Skin of body (tissue), 2 donors: ENCODE data around the gene CIT. TPM values are rescaled to one million over a fixed set of nuclear protein-coding genes. Genes with fewer than 3 reads are reported as not detected.
A peak's percentile ranks its signal among the peaks of the same experiment; 100 is the strongest.
"Not testable (repeated sequence)": the region's sequence is repeated elsewhere in the genome, so short reads cannot be mapped to it uniquely, and the experiment has no call there.

Source experiments
- DNase-seq: peaks from one replicate; lab custom pipeline; 2025; lab: John Stamatoyannopoulos, UW
- total RNA-seq: library from RNA; depleted of rRNA; stranded (reverse); fragments of >200 nt; gene quantifications from one replicate; pipeline ENCODE4 v1.2.3, GENCODE V29; 2014

Gene CIT
- total RNA-seq, 1 donor from 2014 or later: 10.7 TPM

DNA sequence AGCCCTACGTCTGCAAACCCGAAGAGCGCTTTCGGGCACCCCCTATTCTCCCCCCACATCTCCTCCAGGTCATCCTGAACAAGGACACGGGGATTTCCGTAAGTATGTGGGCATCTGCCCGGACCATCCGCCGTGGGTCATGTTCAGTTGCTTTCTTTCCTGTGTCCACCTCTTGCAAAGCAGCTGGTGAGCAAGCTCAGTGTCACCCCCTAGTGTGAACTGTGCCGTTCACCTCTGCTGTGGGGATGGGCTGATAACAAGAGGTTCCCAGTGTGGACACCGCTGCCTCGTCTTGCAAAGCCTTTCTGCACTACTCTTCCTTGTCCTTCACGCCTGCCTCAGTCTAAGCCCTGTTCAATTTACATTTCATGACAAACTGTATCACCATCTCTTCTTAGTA lies 200.5 kb downstream of the CIT start:
- DNase-seq: no peak

DNA sequence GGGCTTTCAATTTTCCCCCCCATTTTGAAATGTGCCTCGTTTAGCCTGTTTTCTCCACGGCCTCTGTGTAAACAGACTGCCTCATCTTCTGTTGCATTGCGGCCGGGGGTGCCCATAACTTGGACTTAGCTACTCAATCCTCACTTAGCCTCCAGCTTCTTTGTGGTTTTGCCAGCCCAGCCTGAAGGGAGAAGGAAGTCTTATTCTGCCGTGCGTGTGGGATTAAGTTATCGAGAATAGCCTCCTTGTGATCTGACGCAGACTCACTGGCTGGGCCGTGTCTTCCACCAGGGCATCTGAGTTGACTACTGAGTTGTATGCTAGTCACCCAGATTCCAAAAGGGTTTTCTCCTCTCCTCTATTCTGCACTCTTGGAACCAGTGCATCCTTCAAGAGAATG lies 201.1 kb downstream of the CIT start:
- DNase-seq: no peak

DNA sequence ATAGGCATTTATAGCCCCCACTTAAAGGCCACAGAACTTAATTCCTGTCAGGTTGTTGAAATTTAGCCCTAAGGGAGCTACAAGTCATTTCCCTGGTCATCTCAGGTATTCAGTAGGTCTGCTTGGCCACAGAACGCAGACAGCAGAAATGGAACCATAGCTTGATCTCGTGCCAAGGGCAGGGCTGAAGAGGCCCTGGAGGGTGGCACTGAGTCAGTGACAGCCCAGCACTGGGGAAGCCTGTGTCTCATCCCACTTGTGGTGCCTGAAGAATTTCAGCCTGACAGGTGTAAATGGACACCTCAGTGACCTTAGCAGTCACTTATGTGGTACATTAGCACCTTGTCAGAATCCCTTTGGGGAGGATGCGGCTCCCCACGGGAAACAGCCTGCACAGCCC lies 202.6 kb downstream of the CIT start:
- DNase-seq: no peak

DNA sequence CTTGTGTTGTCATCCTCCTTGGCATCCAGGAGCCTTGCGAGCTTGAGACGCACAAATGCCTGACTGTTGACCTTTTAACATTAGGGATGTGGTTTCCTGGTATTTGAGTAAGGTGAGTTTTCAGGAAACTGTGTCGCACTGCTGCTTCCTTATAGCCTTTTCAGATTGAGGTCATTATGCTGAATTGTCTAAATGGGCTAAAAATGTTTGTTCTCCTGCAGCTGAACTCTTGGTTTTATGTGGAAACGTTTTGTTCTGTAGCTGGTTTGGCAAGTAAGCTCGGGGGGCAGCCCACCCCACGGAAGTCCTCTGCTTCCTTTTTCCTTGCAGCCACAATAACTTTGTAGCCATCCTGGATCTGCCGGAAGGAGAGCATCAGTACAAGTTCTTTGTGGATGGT lies 203.5 kb downstream of the CIT start:
- peak; percentile 36 for DNase-seq

DNA sequence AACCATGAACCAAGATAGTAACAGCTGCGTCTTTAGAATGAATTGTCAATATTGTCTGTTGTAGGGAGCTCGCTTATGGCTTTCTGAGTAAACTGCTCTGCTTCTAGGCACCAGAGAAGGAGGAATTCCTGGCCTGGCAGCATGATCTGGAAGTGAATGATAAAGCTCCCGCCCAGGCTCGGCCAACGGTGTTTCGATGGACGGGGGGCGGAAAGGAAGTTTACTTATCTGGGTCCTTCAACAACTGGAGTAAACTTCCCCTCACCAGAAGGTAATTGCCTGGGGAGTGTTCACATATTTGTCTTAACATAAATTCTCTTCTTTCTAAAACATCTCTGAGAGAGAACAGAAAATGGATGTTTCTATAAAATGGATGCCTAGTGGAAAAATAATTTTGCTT lies 204.9 kb downstream of the CIT start:
- DNase-seq: no peak

DNA sequence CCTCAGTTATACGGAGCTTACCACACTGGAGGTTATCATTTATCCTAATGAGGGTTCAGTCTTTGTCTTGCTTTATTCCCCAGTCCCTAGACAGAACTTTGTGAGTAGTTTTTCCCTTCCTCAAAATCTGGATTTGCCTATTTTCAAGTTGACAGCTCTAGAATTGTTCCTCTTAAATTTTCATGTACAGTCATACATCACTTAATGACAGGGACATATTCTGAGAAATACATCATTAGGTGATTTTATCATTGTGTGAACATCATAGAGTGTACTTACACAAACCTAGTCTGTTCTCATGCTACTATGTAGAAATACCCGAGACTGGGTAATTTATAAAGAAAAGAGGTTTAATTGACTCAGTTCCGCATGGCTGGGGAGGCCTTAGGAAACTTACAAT lies 206.1 kb downstream of the CIT start:
- no peak for DNase-seq

DNA sequence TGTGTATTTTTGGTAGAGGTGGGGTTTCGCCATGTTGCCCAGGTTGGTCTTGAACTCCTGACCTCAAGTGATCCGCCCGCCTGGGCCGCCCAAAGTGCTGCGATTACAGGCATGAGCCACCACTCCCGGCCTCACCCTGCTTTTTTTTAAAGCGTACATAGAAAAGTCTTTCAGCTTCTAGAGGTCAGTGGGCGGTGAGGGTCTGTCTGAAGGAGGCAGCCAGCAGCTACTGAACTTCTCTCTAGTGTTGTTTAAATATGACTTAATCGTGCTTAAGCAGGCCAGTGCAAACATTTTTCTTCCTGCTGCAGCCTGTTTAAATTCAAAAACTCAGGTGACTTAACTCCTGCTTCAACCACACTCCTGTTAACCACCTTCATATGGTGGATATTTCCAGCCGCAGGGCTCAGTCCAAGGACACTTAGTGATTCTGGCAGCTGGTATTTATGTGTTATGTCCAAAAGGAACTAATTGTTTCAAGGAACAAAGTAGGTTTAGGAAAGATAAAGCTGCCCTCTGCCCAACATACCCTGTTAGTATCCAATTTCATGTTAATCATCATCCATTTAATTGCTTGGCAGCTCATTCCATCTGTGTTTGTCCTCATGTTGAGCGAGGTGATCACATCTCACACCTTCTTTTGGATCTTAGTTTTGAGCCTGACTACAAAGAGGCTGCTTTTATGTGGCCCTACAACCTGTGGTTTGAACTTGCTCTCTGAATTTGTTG lies 207.2 kb downstream of the CIT start:
- no peak for DNase-seq

DNA sequence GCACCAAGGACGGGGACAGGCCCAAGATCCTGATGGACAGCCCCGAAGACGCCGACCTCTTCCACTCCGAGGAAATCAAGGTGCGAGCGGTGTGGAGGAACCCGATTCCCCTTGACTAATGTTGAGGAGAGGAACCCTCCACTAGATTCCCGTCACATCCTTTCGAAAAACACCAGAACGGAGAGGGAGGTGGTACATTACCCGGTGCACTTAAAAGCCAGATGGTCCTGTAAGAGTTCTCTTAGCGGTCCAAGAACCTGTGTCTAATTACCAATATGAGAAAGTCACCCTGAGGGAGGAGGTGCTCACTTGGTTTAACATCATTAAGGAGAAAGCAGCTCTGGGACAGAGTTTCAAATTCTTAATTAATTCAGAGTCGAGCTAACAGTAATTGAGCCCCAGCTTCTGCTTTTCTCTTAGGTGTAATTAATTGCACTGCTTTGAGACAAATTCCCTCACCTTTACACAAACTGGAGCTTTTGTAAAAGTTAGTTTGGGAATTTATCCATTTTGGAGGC lies 208.7 kb downstream of the CIT start:
- no peak for DNase-seq

DNA sequence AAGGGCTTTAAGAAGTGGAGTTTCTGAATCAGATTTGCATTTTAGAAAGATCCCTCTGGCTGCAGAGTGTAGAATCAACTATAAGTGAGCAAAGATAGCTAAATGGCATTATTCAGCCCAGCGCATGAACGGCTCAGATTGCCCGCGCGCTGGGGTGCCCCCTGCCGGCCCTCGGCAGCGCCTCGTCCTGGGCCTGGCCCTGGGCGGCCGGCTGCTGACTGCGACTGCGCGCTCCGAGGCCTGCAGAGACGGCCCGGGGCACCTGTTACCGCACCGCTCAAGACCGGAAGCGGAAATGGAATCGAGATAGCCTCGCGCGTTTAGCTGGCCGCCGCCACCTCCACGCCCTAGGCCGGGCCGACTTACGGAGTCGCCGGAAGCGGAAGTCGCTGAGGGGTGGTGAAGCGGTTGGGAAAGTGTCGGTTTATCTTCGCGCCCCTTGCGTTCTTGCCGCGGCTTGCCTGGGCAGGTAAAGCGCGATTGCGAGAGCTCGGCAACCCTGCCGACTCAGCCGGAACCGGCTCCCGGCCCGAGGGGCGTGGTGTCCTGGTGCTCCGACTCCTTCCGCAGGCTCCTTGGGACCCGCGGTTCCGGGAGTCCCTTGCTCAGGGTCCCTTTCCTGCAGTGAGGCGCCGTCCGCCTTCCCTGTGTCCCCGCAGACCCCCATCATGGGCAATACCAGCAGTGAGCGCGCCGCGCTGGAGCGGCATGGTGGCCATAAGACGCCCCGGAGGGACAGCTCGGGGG lies 209.4 kb downstream of the CIT start, which contains the start of gene PRKAB1:
Gene PRKAB1 (plus strand): TSS at position 557 of the 747 bp plus-strand sequence. CDS start 112 bp downstream, at position 669.
- peak; percentile 88 for DNase-seq

DNA sequence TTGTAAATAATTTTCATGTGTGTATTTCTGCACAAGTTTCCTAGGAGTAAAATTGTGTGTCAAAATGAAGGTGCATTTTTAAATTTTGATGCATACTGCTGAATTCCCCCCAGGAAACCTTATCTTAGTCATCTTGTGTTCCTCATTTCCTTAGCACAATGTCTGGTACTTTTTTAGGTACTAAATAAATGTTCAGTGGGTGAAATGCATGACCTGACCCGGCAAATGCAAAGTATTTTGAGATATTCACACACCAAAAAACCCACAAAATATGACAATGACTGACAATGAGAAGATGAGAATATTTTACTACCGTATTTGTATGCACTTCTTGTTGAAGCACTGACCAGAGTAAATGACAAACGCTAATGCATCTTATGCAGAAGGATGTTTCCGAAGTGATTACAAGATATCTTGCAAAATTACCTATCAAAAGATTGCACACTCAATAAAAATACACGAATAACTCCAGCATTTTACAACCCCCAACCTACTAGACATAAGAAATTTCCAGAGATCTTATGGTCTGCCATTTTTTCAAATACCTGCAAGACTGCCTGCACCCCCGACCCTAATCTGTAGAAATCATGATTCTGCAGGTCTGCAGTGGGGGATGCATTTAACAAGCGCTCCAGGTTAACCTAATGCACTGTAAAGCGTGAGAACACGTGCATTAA lies 210.1 kb downstream of the CIT start:
- DNase-seq: no peak

DNA sequence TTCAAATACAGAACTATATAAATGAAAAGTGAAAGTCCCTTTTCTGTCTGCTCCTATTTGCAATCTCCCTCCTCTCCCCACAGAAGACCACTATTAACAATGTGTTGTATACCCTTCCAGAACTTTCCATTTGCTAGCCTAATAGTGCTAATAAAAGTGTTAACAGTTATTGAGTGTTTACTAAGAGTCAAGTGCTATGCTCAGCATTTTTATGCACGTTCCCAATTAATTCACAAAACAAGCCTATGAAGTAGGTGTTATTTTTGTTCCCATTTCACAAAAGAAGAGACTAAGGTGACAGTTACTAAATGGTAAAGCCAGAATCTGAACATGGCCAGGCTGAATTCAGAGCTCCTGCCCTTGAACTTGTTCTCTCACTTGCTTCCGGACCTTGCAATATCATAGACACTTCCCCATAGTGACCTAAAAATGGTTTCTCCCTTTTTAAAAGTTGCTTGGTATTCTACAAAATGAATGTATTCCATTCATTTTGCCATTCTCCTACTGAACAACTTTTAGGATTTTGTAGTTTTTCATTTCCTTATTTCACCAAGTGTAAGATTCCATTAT lies 210.8 kb downstream of the CIT start:
- DNase-seq: no peak

DNA sequence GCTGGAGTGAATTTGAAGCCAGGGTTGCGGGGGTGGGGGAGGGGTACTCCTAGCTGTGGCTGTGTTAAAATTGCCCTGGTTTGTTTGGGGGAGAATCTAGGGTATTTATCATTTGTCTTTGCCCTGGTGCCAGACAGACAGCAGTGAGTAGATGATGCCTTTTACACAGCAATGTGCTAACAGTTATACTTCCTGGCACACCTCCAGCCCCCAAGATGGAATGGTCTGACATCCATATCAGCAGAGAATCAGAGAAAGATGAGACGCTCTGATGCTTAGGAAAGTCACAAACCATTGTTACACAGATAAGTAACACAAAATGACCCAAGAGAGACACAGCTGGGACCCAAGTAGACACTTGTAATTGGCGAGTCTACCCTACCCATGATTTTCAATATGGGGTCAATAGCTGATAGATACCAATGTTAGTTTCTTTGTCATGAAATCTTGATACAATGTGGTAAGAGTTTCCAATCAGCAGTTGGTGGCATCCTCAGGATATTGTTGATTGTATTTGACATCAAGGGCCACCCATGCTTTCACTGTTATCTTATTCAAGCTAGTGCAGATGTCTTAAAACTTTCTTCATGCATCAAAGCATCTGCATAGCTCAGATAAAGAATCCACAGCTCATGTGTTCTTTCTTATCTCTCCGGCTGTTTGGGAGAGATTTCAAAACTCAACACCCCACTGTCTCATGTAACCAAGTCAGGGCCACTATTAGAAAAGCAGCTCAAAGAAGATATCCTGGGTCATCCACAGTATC lies 211.8 kb downstream of the CIT start:
- DNase-seq: no peak

DNA sequence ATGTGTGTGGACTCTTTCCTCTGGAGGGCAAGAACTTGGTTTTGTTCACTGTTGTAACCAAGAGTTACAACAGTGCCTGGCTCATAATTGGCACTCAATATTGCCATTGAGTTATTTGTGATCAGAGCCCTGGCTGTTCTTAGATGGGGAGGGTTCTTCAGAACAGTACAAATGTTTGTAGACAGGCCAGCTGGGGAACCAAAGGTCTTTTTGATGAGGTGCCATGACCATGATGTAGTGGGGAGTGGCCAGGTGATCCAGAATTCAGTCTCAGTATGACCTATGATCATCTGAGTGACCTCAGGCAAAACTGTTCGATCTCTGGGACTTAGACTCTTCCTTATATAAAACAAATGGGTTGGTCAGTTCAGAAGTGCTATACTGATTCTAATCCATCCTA lies 212.5 kb downstream of the CIT start:
- DNase-seq: no peak

DNA sequence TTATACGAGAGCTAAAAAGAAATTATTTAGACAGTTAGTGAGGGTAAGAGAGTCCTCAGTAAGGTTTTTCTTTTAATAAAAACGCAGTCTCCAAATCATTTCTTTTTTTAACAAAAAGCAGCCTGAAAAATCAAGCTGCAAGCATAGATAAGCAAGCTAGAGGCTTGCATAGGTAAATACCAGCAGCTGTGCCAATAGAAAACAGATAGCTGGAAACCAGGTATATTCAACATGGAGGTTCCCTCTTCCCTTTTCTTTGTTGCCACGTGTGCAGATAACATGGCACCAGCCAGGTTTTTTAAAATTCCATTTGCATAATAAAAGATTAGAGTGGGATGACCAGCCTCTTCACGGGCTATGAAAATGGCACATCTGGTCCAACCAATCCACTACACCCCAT lies 215.2 kb downstream of the CIT start:
- DNase-seq: no peak

DNA sequence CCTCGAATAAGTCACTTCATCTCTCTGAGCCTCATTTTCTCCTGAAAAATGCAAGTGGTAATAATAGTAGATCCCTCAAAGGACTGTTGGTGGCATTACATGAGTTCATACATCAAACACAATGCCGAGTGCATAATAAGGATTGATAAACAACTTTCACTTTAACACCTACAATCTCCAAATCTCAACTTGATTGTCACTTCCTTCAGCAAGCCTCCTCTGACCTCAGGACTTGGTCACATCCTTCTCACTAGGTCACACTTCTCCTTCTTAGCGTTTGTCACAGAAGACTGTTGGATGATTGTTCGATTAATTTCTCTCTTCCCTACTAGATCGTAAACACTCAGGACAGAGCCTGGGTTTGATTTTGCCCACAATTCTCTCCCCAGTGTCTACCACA lies 217.0 kb downstream of the CIT start:
- no peak for DNase-seq

DNA sequence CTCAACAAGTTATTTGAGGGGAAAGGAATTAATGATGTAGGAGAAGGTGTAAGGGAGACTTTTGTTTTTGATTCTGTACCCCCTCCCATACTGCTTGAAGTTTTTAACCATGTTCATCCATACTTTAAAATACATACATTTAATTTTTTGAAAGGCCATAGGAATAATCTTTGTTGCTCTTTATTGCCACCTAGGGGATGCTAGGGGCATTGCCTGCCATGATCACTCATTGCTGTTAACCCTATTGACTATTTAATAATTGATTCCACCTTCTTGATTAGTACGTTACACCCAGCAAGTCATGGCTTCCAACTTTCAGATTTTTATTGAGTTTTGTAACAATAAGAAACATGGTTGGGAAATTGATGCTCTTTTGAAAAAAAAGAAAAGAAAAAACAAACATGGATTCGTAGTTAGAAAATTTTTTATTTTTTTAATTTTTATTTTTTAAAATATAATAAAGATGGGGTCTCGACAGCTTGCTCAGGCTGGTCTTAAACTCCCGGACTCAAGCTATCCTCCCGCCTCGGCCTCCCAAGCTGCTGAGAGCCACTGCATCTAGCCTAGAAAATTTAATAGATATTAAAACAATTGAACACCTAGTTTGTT lies 217.7 kb downstream of the CIT start:
- DNase-seq: no peak

DNA sequence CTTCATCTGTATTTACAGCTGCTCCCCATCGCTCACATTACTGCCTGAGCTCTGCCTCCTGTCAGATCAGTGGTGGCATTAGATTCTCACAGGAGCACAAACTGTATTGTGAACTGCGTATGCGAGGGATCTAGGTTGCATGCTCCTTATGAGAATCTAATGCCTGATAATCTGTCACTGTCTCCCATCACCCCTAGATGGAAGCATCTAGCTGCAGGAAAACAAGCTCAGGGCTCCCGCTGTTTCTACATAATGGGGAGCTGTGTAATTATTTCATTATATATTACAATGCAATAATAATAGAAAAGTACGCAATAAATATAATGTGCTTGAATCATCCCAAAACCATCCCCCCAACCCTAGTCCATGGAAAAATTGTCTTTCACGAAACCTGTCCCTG lies 219.0 kb downstream of the CIT start:
- not testable (repeated sequence) for DNase-seq

DNA sequence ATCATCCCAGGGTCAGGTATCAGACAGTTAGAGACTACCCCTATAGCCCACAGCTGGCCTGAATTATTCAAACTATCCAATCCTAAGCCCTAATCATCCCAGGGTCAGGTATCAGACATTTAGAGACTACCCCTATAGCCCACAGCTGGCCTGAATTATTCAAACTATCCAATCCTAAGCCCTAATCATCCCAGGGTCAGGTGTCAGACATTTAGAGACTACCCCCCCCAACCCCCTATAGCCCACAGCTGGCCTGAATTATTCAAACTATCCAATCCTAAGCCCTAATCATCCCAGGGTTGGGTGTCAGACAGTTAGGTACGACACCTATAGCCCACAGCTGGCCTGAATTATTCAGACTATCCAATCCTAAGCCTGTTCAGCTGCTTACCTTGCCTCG lies 220.1 kb downstream of the CIT start:
- DNase-seq: not testable (repeated sequence)

DNA sequence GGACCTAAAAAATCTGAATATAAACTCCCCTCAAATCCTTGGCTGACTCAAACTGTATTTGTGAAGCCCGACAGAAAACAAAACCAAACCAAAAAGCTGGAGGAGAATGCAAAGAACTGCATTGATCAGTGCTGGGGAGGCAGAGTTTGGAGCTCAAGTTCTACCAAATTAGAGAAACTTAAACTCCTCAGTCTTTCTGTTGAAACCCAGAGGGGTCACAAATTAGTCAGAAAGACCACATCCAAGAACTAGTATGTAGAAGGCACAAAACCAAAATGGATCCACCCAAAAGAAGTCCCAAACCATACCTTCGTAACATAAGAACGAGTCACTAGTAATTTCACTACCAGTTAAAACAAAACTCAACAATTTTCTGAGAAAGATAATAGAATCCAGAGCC lies 224.5 kb downstream of the CIT start:
- DNase-seq: no peak

DNA sequence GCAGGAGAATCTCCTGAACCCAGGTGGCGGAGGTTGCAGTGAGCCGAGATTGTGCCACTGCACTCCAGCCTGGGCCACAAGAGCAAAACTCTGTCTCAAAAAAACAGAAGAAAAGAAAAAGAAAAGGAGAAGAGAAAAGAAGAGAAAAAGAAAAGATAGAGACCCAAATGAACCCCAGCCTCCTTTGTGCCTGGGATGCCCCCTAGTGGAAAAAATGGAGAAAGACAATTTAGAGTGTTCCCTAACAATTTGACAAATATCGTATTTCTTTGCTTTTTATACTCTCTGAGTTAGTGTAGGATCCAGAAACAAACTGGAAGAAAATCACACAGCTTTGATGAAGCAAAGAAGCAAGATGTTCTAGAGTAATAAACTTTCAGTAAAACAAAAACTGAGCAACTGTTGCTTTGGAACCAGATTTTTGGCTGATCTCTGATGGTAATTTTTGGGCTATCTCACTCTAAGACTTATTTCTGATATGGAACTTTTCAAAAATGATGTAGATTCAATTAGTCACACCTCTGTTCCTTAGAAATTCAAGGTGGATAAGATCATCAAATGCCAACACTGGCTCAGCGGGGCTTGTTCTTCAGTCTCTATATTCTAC lies 227.8 kb downstream of the CIT start:
- no peak for DNase-seq
